ENCODE measurements around the gene DACT2. TPM values are rescaled to one million over a fixed set of nuclear protein-coding genes. Genes with fewer than 3 reads are reported as not detected.

DACT2 gene, protein sequence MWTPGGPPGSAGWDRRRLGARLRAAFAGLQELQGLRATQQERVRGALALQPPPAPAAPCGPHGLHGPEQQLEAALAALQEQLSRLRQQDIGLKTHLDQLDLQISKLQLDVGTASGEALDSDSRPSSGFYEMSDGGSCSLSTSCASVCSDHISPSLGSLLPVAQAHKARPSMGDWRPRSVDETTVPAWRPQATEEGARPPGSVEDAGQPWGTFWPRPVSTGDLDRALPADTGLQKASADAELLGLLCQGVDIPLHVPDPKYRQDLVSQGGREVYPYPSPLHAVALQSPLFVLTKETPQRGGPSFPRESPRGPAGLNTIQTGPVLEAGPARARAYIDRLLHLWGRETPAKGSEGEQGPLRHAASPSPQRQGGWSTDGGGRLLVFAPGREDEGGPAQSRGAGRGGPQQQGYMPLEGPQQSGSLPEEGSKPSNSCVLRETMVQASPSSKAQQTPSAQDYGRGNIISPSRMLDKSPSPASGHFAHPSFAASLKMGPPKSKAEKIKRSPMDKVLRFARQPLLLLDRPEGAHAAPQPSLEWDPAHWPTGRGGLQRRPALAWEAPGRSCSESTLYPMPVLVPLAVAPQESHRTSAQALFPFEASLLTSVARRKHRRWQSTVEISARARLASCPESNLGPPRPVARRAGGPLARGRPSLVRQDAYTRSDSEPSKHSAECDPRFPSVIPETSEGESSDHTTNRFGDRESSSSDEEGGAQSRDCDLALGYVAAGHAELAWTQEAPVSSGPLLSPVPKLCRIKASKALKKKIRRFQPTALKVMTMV
- total RNA-seq (2021; fragmentation: NEBNext Ultra II Directional; extraction: Animal tissue kit (Norgen Biotek cat#: 25700)) = not detected
- long read RNA-seq = 0 reads

GRCh38 chr6:168319279-168320111 lies at the start of gene DACT2:
TSS of gene DACT2 (minus strand) at chr6:168319777. CDS start at chr6:168319633, 144 bp downstream.
- DNase-seq = no peak
- no peaks in the 10 kb centered on the region for H3K36me3 Mint-ChIP-seq (ENCODE audit: low read depth)
- peaks cover 53% of the 10 kb centered on the region for H3K9me3 Mint-ChIP-seq
- H3K27me3 Mint-ChIP-seq (ENCODE audit: insufficient read depth) = no peaks in the 10 kb centered on the region; the same call in 1 of the 2 replicates
- H3K27ac Mint-ChIP-seq = no peak within 1 kb of the TSS
- H3K4me3 Mint-ChIP-seq = no peak within 1 kb of the TSS
- no peaks in the 10 kb centered on the region for H3K4me1 Mint-ChIP-seq (ENCODE audit: low read depth)
- TF ChIP-seq, protein P1, sequence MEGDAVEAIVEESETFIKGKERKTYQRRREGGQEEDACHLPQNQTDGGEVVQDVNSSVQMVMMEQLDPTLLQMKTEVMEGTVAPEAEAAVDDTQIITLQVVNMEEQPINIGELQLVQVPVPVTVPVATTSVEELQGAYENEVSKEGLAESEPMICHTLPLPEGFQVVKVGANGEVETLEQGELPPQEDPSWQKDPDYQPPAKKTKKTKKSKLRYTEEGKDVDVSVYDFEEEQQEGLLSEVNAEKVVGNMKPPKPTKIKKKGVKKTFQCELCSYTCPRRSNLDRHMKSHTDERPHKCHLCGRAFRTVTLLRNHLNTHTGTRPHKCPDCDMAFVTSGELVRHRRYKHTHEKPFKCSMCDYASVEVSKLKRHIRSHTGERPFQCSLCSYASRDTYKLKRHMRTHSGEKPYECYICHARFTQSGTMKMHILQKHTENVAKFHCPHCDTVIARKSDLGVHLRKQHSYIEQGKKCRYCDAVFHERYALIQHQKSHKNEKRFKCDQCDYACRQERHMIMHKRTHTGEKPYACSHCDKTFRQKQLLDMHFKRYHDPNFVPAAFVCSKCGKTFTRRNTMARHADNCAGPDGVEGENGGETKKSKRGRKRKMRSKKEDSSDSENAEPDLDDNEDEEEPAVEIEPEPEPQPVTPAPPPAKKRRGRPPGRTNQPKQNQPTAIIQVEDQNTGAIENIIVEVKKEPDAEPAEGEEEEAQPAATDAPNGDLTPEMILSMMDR (IDR thresholded peaks at IDR 0.05) = no peak

- H3K9me3 Mint-ChIP-seq = peaks cover 64% of the 10 kb centered on the region
- H3K4me3 Mint-ChIP-seq = no peak overlapping the region
- TF ChIP-seq, protein P1 (IDR thresholded peaks at IDR 0.05) = no peak
- H3K4me1 Mint-ChIP-seq (ENCODE audit: low read depth) = no peaks in the 10 kb centered on the region
- H3K27me3 Mint-ChIP-seq (ENCODE audit: insufficient read depth) = no peaks in the 10 kb centered on the region; the same call in 1 of the 2 replicates
- no peak overlapping the region for H3K27ac Mint-ChIP-seq
- H3K36me3 Mint-ChIP-seq (ENCODE audit: low read depth) = no peaks in the 10 kb centered on the region; the same call in 1 of the 2 replicates
- no peak for DNase-seq
Measured at GRCh38 chr6:168368936-168369335, 49.4 kb upstream of the DACT2 start.

- Mint-ChIP-seq H3K4me1 (ENCODE audit: low read depth) (no peaks in the 10 kb centered on the region), H3K27me3 (ENCODE audit: insufficient read depth) (no peaks in the 10 kb centered on the region; the same call in 1 of the 2 replicates), H3K36me3 (ENCODE audit: low read depth) (no peaks in the 10 kb centered on the region; the same call in 1 of the 2 replicates), H3K27ac (no peak overlapping the region), H3K9me3 (peaks cover 65% of the 10 kb centered on the region), H3K4me3 (no peak overlapping the region)
- TF ChIP-seq, protein P1 (IDR thresholded peaks at IDR 0.05) = no peak
- DNase-seq = no peak
Measured at GRCh38 chr6:168368066-168368820, 48.7 kb upstream of the DACT2 start.

- no peak overlapping the region for H3K27ac Mint-ChIP-seq
- TF ChIP-seq, protein P1 (IDR thresholded peaks at IDR 0.05) = no peak
- H3K27me3 Mint-ChIP-seq (ENCODE audit: insufficient read depth) = no peaks in the 10 kb centered on the region; the same call in 1 of the 2 replicates
- no peak overlapping the region for H3K4me3 Mint-ChIP-seq
- no peaks in the 10 kb centered on the region; the same call in 1 of the 2 replicates for H3K36me3 Mint-ChIP-seq (ENCODE audit: low read depth)
- H3K4me1 Mint-ChIP-seq (ENCODE audit: low read depth) = no peaks in the 10 kb centered on the region
- DNase-seq = no peak
- peaks cover 61% of the 10 kb centered on the region for H3K9me3 Mint-ChIP-seq
Measured at GRCh38 chr6:168367285-168367751, 47.7 kb upstream of the DACT2 start.

Measured in HFFc6 (cell line).